Fibroblast of mammary gland (primary cell): ENCODE data around the gene APBB2.

Source experiments
- DNase-seq: peaks from one replicate; pipeline ENCODE4 v3.0.0-alpha.2; 2010; ENCODE audit warnings: low read depth
- H3K4me3 ChIP-seq: 2 replicates; pipeline ENCODE4 v1.5.1; 2011; ENCODE audit warnings: low read depth, mild to moderate bottlenecking, low read length, moderate library complexity; ENCODE audit not compliant: control insufficient read depth
- TF ChIP-seq, protein P1 (sequence below): conservative IDR thresholded peaks from 2 replicates; pipeline ENCODE4 v1.5.1; 2011; ENCODE audit warnings: low read depth, low read length, inconsistent platforms; ENCODE audit not compliant: control insufficient read depth, insufficient read depth

APBB2 gene

DNA sequence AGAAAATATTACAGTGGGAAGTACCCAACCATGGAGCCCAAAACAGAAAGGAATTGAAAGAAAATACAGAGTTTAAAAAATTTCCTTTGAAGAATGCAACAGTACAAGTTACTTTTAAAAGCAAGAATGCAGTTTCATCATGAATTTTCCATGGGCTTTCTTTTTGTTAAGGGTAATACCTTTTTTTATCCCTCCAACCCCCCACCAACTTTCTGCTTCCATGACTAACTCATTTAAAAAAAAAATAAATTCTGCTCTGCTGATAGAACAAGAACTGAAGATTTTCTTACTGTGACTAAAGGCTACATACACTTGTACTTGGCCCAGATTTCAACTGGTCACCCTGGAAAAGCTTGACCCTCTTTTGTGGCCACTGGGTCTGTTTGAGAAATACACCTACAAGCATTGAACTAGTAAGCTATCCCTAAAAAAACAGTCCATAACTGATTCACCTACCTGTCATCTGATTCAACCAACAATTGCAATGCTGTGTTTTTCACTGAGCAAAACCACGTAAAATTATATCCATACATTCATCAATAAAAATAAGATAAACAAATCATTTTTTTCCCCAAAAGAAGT lies 250.4 kb downstream of the APBB2 start:
- DNase-seq = peak; percentile 49
- no peak overlapping the region for H3K4me3 ChIP-seq
- TF ChIP-seq, protein P1, sequence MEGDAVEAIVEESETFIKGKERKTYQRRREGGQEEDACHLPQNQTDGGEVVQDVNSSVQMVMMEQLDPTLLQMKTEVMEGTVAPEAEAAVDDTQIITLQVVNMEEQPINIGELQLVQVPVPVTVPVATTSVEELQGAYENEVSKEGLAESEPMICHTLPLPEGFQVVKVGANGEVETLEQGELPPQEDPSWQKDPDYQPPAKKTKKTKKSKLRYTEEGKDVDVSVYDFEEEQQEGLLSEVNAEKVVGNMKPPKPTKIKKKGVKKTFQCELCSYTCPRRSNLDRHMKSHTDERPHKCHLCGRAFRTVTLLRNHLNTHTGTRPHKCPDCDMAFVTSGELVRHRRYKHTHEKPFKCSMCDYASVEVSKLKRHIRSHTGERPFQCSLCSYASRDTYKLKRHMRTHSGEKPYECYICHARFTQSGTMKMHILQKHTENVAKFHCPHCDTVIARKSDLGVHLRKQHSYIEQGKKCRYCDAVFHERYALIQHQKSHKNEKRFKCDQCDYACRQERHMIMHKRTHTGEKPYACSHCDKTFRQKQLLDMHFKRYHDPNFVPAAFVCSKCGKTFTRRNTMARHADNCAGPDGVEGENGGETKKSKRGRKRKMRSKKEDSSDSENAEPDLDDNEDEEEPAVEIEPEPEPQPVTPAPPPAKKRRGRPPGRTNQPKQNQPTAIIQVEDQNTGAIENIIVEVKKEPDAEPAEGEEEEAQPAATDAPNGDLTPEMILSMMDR = no peak

DNA sequence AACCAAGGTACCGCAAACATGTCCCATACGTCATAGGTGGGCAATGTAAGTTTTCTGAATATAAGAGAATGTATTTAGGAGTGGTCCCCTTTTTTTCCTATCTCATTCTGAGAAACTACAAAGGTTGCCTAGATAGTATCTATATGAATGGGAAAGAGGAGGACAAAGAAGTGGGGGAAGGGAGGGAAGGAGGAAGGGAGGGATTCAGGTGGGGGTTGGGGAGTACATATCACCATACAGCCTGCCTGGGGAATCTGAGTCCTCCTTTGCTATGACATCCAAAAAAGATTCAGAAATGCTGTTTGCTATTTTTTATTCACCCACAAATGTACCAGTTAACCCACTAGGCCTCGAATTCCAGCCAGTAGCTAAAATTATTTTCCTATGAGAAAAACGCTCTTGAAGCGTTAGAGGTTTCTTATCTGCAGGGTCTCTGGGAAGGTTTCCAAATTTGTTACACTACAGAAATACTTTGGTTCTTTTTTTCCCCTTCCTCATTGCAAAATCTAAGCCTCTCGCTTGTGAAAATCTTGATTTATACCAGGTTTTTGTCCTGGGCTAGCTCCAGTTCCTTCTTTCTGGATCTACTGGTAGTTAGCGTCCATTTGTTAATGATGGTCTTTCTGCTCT lies 251.7 kb downstream of the APBB2 start:
- TF ChIP-seq, protein P1 = no peak
- DNase-seq = no peak
- H3K4me3 ChIP-seq = no peak overlapping the region

DNA sequence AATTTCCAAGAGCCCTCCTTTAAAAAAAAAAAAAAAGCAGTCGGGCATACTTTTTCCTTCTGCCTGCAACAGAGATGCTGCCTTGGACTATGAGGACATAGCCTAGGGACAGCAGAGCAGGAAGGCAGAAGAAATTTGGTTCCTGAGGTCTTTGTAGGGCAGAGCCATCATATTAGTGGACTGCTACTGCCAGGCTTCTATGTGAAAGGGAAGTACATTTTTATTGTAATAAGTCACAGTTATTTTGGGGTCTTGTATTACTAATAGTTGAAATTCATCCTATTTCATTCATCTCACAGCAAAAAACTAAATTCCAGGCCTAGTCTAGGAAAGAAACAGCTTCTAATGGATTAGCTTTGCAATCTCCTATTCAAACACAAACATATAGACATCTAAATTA lies 253.4 kb downstream of the APBB2 start:
- DNase-seq = no peak
- H3K4me3 ChIP-seq = no peak overlapping the region
- TF ChIP-seq, protein P1 = no peak

DNA sequence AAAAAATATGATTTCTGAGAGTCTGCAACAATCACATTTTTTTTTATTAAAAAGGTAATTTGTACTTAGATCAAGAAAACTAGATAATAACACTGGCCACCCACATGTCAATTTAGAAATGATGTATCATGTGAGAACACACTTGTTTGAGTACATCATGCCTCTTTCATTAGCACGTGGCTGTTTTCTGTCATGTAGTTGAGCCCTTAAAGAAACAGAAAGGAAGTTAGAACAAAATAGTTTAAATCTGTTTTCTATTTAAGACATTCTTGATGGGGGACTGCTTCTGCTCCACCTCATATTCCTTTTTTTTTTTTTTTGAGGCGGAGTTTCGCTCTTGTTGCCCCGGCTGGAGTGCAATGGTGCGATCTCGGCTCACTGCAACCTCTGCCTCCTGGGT lies 257.1 kb downstream of the APBB2 start:
- no peak overlapping the region for H3K4me3 ChIP-seq
- TF ChIP-seq, protein P1 = no peak
- DNase-seq = peak; percentile 34

DNA sequence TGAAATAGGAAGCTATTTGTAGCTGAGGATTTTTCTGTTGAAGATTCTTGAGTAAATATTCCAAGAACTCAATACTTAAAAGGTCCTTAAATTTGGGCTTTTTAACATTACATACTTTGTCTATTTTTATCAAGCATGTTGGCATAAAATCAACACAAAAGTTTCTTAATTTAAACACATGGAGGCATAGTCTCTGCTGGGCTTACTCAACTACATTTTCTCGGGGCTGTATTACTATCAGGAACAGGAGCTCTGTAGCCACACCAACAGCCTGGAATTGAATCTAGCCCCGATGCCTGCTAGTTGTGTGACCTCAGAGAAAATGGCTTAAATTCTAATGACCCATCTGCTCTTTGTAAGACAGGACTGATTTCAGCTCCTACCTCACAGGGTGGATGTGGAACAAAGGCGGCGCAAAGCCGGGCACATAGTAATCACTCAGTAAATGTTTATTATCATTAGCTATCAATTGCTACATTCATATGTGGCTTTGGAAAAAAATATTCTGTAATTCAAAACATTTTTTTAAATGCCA lies 257.6 kb downstream of the APBB2 start:
- no peak overlapping the region for H3K4me3 ChIP-seq
- TF ChIP-seq, protein P1 = no peak
- DNase-seq = peak; percentile 13

DNA sequence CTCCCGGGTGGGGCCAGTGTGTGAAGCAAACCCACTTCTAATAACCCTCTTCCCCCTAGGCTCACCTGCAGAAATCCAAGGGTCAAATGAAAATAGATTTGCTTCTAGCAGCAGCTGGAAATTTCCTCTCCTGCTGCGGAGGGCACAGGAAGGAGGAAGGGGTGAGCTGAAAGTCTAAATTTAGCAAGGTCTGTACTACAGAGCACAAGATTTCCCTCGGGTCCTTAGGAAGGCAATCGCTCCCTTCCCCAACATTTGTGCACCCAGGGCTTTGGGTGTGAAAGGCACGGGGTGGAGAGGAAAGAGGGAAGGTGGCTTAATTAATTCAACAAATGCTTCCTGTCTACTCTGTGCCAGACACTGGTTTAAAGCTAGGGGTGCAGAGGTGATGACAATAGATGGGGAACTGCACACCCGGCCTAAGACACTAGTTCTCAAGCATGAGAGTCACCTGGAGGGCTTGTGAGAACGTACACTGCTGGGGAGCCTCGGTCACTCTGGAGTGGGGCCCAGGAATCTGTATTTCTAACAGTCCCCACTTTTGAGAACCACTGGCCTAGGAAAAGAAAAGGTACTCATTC lies 260.2 kb downstream of the APBB2 start:
- no peak for DNase-seq
- TF ChIP-seq, protein P1 = no peak
- H3K4me3 ChIP-seq = no peak overlapping the region
